GM08714 (cell line): Measurements from ENCODE around the gene ZNF276.

Experiments used
- H3K4me3 ChIP-seq: fragments of 200-500 bp; sonication (Bioruptor generic); 2 replicates; pipeline ENCODE4 v1.5.1; 2014; ENCODE audit warnings: mild to moderate bottlenecking, low read length, inconsistent platforms
- ZNF274 ChIP-seq: IDR thresholded peaks from 2 replicates; pipeline ENCODE4 v1.6.1; 2012; ENCODE audit warnings: mild to moderate bottlenecking, low read depth, low read length

The ZNF276 gene

DNA sequence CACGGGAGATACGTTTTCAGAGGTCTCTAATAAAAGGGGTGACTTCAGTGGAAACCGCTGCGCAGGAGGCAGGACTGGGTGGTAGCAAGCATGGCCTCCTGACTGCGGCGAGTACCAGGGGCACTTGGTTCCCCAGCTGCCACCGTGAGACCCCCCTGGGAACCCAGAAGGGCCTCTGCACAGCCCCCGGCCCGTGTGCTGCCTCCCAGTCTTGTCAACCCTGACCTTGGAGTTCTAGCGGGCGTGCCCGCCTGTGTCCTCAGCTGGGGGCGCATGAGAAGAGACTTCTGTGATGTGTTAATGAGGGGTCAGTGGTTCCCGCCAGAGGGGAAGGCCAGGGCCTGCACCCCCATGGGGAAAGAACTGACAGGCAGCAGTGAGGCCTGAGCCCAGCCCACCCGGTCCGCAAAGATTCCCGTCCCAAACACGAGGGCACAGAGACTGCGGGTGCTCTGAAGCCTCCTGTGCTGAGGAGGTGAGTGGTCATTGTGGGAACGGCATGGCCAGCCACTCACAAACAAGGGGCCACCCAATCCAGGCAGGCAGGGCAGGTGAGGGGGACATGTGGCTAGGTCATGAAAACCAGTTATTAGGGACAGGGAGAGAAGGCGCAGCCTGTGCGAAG lies 9.4 kb downstream of the ZNF276 start:
- no peak for TF ChIP-seq ZNF274

DNA sequence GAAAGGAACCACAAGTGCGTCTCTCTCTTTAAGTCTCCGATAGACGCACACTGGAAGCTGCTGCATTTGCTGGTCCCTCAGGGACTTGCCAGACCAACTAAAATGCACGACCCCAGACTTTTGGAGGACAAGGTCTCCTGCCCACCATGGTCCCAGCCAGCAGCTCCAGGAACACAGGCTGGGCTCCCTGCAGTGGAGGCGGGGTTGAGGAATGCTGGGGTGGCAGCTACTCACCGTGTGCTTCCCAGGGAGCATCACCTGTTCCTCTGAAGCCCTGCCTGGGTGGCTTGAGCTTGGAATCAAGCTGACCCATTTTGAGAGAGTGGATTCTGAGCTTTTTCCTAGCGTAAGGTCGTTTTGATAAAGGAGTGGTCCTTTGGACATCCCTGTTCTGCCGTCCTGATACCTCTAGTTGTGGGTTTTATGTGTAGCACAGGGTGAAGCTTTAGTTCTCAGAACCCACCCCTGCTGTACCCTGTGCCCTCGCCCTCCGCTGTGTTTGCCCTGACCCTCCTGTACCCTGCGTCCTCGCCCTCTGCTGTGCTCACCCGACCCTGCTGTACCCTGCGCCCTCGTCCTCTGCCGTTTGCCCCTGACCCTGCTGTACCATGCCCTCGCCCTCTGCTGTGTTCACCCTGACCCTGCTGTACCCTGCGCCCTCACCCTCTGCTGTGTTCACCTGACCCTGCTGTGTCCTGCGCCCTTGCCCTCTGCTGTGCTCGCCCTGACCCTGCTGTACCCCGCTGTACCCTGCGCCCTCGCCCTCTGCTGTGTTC lies 11.0 kb downstream of the ZNF276 start:
- H3K4me3 ChIP-seq: no peak overlapping the region
- TF ChIP-seq ZNF274: no peak

More for the DNA sequence above, 9.4 kb downstream of the ZNF276 start:
- H3K4me3 ChIP-seq: no peak overlapping the region

DNA sequence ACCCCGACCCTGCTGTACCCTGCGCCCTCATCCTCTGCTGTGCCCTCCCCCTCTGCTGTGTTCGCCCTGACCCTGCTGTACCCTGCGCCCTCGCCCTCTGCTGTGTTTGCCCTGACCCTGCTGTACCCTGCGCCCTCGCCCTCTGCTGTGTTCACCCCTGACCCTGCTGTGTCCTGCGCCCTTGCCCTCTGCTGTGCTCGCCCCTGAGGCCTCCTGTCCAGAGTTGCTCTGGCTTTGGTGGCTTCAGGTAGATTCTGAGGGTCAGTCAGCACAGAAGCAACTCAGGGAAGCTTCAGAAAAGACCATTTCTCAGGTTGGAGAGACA lies 11.5 kb downstream of the ZNF276 start:
- no peak overlapping the region for H3K4me3 ChIP-seq
- no peak for TF ChIP-seq ZNF274

DNA sequence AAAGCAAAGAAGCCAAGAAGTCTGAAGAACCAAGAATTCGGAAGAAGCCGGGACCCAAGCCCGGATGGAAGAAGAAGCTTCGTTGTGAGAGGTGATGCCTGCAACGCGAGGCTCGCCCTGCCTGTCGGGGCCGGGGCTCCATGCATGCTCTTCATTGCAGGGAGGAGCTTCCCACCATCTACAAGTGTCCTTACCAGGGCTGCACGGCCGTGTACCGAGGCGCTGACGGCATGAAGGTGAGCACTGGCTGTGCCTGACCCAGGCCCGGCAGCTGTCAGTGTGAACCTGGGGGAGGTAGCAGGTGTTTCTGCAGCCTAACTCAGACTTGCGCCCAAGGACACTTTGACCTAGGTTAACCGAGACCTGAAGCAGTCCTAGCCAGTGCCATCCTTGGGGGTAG lies 12.0 kb downstream of the ZNF276 start:
- no peak overlapping the region for H3K4me3 ChIP-seq
- no peak for TF ChIP-seq ZNF274

DNA sequence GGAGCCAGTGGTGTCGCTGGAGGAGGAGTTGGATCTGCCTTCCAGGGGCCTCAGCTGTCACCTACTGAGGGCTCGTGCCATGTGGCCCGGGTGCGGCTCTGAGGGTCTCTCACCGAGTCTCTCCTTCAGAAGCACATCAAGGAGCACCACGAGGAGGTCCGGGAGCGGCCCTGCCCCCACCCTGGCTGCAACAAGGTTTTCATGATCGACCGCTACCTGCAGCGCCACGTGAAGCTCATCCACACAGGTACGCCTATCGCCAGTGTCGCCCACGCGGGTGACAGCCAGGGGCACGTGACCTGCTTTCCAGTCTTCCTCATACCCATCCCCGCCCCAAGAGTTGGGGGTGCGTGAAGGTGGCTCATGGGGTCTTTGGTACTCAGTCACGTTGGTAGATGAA lies 12.5 kb downstream of the ZNF276 start:
- no peak overlapping the region for H3K4me3 ChIP-seq
- TF ChIP-seq ZNF274: no peak

DNA sequence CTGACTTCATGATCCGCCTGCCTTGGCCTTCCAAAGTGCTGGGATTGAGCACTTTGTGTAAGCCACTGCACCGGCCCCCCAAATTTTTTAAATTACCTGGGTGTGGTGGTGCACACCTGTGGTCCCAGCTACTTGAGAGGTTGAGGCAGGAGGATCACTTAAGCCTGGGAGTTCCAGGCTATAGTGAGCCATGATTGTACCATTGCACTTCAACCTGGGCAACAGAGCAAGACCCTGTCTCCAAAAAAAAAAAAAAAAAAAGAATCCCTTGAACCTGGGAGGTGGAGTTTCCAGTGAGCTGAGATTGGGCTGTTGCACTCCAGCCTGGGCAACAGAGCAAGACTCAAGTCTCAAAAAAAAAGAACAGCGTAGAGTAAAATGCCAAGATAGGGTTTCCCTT lies 15.2 kb downstream of the ZNF276 start:
- H3K4me3 ChIP-seq: no peak overlapping the region
- TF ChIP-seq ZNF274: no peak

DNA sequence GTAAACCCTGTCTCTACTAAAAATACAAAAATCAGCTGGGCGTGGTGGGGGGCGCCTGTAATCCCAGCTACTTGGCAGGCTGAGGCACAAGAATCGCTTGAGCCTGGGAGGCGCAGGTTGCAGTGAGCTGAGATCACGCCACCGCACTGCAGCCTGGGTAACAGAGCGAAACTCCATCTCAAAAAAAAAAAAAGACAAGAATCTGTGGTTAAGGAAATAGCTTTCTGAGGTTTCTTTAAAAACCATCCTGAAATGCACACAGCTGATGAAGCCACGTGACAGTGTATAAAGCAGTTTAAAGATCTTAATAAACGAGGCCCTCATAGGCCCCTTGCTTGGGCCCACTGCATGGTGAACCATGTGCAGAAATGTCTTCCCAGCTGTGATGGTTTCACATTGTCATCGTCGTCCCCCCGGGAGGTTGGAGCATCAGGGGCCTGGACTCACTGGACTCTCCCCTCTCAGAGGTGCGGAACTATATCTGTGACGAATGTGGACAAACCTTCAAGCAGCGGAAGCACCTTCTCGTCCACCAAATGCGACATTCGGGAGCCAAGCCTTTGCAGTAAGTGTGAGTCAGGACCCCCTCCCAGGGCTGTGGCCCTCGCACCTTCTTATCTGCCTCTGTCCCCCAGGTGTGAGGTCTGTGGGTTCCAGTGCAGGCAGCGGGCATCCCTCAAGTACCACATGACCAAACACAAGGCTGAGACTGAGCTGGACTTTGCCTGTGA lies 16.2 kb downstream of the ZNF276 start:
- no peak for TF ChIP-seq ZNF274
- H3K4me3 ChIP-seq: no peak overlapping the region

DNA sequence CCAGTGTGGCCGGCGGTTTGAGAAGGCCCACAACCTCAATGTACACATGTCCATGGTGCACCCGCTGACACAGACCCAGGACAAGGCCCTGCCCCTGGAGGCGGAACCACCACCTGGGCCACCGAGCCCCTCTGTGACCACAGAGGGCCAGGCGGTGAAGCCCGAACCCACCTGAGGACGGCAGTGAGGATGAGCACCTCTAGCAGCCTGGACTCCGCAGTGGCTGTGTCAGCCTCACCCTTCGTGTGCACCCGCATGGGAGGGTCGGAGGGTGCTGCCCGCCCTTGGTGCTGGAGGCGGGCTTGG lies 16.7 kb downstream of the ZNF276 start:
- TF ChIP-seq ZNF274: no peak
- no peak overlapping the region for H3K4me3 ChIP-seq

DNA sequence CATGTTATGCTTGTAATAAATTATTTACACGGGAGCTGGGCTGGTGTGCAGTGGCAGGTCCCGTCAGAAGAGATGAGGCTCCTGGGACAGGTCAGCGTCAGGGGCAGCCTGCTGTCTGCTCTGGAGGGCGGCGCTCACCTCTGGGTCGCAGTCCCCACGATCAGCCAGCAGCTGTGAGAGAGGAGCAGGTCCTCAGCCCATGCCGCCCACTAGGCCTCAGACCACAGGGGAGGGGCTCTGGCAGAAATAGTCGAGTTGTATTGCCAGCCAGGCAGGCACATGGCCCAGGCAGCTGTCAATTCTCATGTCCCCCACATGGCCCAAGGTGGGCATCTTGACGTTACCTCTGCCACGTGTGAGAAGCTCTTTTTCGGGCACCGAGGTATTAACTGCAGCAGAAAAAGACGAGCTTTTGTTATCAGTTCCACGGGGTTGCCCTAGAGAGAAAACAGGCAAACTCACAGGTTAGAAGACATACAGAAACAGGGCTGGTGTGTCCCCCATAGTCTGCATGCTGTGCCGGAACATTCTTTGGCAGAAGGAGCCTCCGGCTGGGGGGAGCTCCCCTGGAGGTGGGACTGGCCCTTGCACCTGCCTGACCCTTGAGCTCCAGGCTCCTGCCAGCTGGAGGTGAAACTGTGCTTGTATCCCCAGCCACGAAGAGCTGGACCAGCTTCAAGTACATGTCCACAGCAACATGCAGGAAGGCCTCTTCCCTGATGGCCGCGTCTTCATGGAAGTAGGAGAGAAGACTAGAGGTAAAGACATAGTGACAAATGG lies 17.4 kb downstream of the ZNF276 start:
- no peak overlapping the region for H3K4me3 ChIP-seq
- TF ChIP-seq ZNF274: no peak

DNA sequence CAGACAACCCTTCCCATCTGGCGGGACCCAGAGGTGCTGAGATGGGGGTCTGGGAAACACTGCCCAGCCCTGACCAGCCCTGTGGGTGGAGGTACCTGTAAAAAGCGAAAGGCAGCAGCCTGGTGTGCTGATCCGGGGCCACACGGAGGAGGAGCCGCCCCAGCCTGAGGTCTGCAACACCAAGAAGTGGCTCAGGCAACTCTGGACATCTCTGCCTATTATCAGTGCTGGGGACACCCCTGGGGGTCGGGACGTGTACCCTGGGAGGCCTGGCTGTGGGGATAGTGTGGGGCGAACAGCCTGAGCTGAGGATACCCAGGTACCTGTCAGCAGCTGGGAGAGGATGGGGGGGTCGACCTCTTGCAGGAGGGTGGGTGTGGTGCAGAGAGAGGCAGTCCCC lies 18.0 kb downstream of the ZNF276 start:
- no peak for TF ChIP-seq ZNF274
- H3K4me3 ChIP-seq: no peak overlapping the region

DNA sequence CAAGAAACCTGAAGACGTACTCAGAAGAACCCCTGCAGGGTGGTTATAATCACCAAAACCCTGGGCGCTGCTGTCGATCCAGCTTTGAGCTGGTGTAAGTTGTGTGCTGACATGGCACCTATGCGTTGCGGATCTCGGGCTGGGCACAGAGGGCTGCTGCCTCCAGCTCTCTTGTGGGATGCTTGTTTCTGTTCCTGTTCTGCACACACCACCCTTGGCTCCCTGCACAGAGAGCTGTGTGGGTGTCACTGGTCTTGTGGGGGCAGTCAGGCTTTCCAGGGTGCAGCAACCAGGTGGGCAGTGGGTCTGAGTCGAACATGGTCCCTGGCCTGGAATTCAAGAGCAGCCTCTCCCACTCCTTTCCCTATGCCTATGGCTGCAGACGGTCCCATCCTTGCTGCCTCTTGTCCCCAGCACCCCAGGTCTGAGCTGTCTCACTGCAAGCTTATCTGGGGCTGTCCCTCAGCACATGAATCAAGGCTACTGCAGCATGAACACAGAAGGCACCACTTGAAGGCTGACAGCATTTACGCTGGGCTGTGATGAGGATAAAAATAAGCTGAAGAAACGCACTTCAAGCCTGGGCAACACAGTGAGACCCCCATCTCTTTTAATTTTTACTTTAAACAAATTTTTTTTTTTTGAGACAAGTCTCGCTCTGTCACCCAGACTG lies 20.1 kb downstream of the ZNF276 start:
- H3K4me3 ChIP-seq: no peak overlapping the region
- TF ChIP-seq ZNF274: no peak

DNA sequence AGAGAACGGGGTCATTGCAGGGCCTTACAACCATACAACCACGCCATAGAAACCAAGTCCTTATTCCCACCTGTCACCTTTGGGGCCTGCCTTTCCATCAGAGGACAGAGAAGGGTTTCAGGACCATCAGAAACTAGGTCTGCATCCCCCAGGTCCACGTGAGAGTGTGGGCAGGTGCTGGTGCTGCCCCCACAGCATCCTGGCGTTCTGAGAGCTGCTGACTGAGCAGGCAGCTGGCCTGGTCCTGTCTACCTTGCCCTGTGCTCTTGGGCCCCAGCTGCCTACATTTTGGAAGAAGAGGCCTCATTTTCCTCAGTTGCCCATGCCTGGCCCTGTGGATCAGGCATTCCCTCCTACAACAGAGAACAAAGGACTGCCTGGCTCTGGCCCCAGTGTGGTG lies 21.6 kb downstream of the ZNF276 start:
- TF ChIP-seq ZNF274: no peak
- no peak overlapping the region for H3K4me3 ChIP-seq

DNA sequence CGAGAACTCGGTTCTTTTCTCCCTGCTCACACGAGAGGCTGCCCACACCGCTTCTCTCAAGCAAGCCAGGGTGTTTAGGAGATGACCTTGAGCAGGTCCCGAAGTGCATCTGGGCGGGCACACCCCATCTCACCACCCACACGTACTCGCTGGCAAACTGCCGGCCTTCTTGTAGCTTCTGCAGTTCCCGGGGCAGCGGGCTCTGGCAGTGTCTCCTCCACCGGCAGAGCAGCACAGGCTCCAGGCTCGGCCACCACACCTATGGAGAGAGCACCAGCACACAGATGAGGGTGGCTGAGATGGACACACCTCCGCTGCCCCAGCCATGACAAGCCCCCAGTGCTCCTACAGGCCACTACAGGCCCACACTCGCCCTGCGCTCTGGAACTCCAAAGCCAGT lies 23.5 kb downstream of the ZNF276 start:
- no peak overlapping the region for H3K4me3 ChIP-seq
- TF ChIP-seq ZNF274: no peak

DNA sequence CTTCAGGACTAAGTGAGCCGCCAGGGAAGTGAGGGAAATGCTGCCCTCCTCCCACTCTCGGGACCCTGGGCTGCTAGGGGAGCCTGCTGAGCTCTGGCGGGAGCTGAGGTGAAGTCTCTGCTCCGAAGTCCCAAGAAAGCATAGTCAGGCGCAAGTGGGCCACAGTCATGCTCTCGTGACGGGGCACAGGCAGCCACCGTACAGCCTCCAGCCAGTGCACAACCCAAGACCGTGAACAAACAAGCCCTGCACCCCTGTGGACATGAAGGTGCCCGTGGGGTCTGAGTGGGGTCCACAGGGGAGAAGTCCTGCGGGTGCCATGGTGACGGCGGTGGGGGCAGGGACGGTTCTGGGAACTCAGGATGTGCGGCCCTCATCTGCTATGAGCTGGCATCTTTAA lies 24.7 kb downstream of the ZNF276 start:
- TF ChIP-seq ZNF274: no peak
- H3K4me3 ChIP-seq: no peak overlapping the region
